HG03442 (cell line): Measurements from ENCODE around the gene IGF2.

ENCODE experiments used
- ATAC-seq: cut with Tn5 transposase; IDR thresholded peaks from one replicate; pipeline ENCODE4 v1.9.1; 2021; ENCODE audit warnings: mild to moderate bottlenecking, moderate library complexity; ENCODE audit not compliant: unreplicated experiment

Gene IGF2

GRCh38 chr11:2137202-2138067, 1.8 kb downstream of the IGF2 start:
- no peak for ATAC-seq

- no peak for ATAC-seq
These were observed 2.3 kb downstream of the IGF2 start for GRCh38 chr11:2136952-2137201.

GRCh38 chr11:2136209-2136951, 2.8 kb downstream of the IGF2 start:
- ATAC-seq, result no peak

GRCh38 chr11:2135648-2136201, 3.5 kb downstream of the IGF2 start:
- ATAC-seq, result no peak

- no peak for ATAC-seq
These were observed 4.1 kb downstream of the IGF2 start for GRCh38 chr11:2135018-2135569.

- ATAC-seq, result no peak
These were observed 4.9 kb downstream of the IGF2 start for GRCh38 chr11:2134022-2135010.

- no peak for ATAC-seq
These were observed 5.8 kb downstream of the IGF2 start for GRCh38 chr11:2133241-2134021.

GRCh38 chr11:2132874-2133240, 6.3 kb downstream of the IGF2 start:
- ATAC-seq, result no peak

- ATAC-seq, result no peak
These were observed 6.9 kb downstream of the IGF2 start for GRCh38 chr11:2132246-2132645.

- ATAC-seq, result no peak
These were observed 7.6 kb downstream of the IGF2 start for GRCh38 chr11:2131371-2132236.

GRCh38 chr11:2130881-2131352, 8.3 kb downstream of the IGF2 start:
- no peak for ATAC-seq

GRCh38 chr11:2129699-2130366, 9.4 kb downstream of the IGF2 start:
- ATAC-seq, result no peak

GRCh38 chr11:2129308-2129698, 9.9 kb downstream of the IGF2 start:
- ATAC-seq, result no peak

GRCh38 chr11:2128511-2129307, 10.5 kb downstream of the IGF2 start:
- ATAC-seq, result no peak

- no peak for ATAC-seq
These were observed 11.1 kb downstream of the IGF2 start for GRCh38 chr11:2128130-2128510.

- no peak for ATAC-seq
These were observed 11.6 kb downstream of the IGF2 start for GRCh38 chr11:2127482-2128129.

GRCh38 chr11:2126520-2127085, 12.6 kb downstream of the IGF2 start:
- no peak for ATAC-seq
